Suprapubic skin (tissue), 4 donors: Measurements from ENCODE around the gene TUBA1C. TPM values are rescaled to one million over a fixed set of nuclear protein-coding genes. Genes with fewer than 3 reads are reported as not detected.

Experiments used
- DNase-seq, 2 donors: peaks; one replicate each; pipeline ENCODE4 v3.0.0-alpha.2; 2019; ENCODE audit warnings: low spot score in 2 of 2
- H3K27ac ChIP-seq: fragments of 200-600 bp; sonication (generic); one replicate; pipeline ENCODE4 v1.5.1; 2019
- H3K27me3 ChIP-seq: fragments of 200-600 bp; sonication (generic); one replicate; pipeline ENCODE4 v1.5.1; 2019
- H3K36me3 ChIP-seq: fragments of 200-600 bp; sonication (generic); one replicate; pipeline ENCODE4 v1.5.1; 2019
- H3K4me1 ChIP-seq: fragments of 200-600 bp; sonication (generic); one replicate; pipeline ENCODE4 v1.5.1; 2019
- H3K4me3 ChIP-seq: fragments of 200-600 bp; sonication (generic); one replicate; pipeline ENCODE4 v1.5.1; 2019; ENCODE audit warnings: mild to moderate bottlenecking
- H3K9me3 ChIP-seq: fragments of 200-600 bp; sonication (generic); one replicate; pipeline ENCODE4 v1.5.1; 2019
- EP300 ChIP-seq: sonication (generic); formaldehyde crosslinking; IDR thresholded peaks from one replicate; pipeline ENCODE4 v1.6.1; 2017; ENCODE audit warnings: antibody characterized with exemption
- POLR2A ChIP-seq, 2 donors: fragments of 450-650 bp; IDR thresholded peaks; one replicate each; pipeline ENCODE4 v1.6.1; 2017; ENCODE audit warnings: antibody characterized with exemption in 2 of 2, mild to moderate bottlenecking in 2 of 2, moderate library complexity in 2 of 2
- POLR2AphosphoS5 ChIP-seq, 3 donors: sonication (generic); formaldehyde crosslinking; IDR thresholded peaks; one replicate each; pipeline ENCODE4 v1.6.1; 2017; ENCODE audit warnings: antibody characterized with exemption in 3 of 3
- WGBS: methylation state at CpG from one replicate; pipeline ENCODE4 v1.1.5; 2018; 5-methylcytosine and 5-hydroxymethylcytosine counted together
- total RNA-seq, 4 donors: library from RNA; depleted of rRNA; stranded (reverse); fragments of >200 nt; gene quantifications; one replicate each; pipeline ENCODE4 v1.1.0, GENCODE V29; 2016
- TF ChIP-seq, protein P1 (sequence below), 2 donors: fragments of 200-600 bp in 1 of 2; fragments of 450-650 bp in 1 of 2; sonication (generic) in 1 of 2; IDR thresholded peaks; one replicate each; pipeline ENCODE4 v1.5.1; 2016 to 2019; ENCODE audit warnings: antibody characterized with exemption in 2 of 2, mild to moderate bottlenecking in 1 of 2, moderate library complexity in 1 of 2

Gene TUBA1C
- total RNA-seq, 4 donors from 2014 or later, result 115 to 747 (median 609) TPM

GRCh38 chr12:49223590-49224369, 41.1 kb upstream of the TUBA1C start:
- 91% methylated on average over 3 of the region's 3 CpGs for WGBS
- peak overlapping the region; percentile 69 for H3K27ac ChIP-seq
- no peaks in the 10 kb centered on the region for H3K27me3 ChIP-seq
- DNase-seq, result peak in 1 of 2 donors; percentile 3
- peaks cover 5% of the 10 kb centered on the region for H3K4me1 ChIP-seq
- H3K9me3 ChIP-seq, result no peaks in the 10 kb centered on the region
- H3K36me3 ChIP-seq, result no peaks in the 10 kb centered on the region
- TF ChIP-seq POLR2A (IDR thresholded peaks at IDR 0.05), result no peak
- TF ChIP-seq EP300, result no peak
- no peak for TF ChIP-seq POLR2AphosphoS5 (IDR thresholded peaks at IDR 0.05)
- TF ChIP-seq, protein P1, sequence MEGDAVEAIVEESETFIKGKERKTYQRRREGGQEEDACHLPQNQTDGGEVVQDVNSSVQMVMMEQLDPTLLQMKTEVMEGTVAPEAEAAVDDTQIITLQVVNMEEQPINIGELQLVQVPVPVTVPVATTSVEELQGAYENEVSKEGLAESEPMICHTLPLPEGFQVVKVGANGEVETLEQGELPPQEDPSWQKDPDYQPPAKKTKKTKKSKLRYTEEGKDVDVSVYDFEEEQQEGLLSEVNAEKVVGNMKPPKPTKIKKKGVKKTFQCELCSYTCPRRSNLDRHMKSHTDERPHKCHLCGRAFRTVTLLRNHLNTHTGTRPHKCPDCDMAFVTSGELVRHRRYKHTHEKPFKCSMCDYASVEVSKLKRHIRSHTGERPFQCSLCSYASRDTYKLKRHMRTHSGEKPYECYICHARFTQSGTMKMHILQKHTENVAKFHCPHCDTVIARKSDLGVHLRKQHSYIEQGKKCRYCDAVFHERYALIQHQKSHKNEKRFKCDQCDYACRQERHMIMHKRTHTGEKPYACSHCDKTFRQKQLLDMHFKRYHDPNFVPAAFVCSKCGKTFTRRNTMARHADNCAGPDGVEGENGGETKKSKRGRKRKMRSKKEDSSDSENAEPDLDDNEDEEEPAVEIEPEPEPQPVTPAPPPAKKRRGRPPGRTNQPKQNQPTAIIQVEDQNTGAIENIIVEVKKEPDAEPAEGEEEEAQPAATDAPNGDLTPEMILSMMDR (IDR thresholded peaks at IDR 0.05), result no peak
- H3K4me3 ChIP-seq, result no peak overlapping the region

- Histone ChIP-seq H3K36me3 (no peaks in the 10 kb centered on the region), H3K27ac (no peak overlapping the region), H3K9me3 (no peaks in the 10 kb centered on the region), H3K27me3 (no peaks in the 10 kb centered on the region), H3K4me3 (no peak overlapping the region), H3K4me1 (peaks cover 12% of the 10 kb centered on the region)
- 69% methylated on average over 7 of the region's 7 CpGs for WGBS
- no peak for DNase-seq
- no peak for TF ChIP-seq EP300
- TF ChIP-seq, protein P1 (IDR thresholded peaks at IDR 0.05), result no peak
Observed at GRCh38 chr12:49225576-49226166, 39.2 kb upstream of the TUBA1C start.

DNA sequence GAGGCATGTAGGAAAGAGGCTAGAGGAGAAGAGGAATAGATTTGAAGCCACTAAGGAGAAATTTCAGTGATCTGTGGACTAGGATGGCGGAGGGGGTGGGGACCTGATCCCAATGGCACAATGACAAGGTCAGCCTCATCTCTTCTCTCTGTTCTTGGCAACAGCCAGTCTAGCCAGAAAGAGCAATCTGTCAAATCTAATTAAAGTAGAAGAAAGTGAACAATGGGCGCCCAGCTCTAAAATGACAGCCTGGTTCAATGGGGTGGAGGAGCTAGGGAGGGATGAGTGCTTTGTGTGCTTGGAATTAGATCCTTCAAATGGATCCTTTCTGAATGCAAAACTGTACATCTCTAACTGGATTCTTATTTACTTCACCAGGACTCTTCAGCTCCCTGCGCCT, 37.2 kb upstream of the TUBA1C start:
- 95% methylated on average over 3 of the region's 3 CpGs for WGBS
- Histone ChIP-seq H3K4me1 (peaks cover 12% of the 10 kb centered on the region), H3K9me3 (no peaks in the 10 kb centered on the region), H3K27me3 (no peaks in the 10 kb centered on the region), H3K27ac (no peak overlapping the region), H3K36me3 (no peaks in the 10 kb centered on the region), H3K4me3 (no peak overlapping the region)
- TF ChIP-seq POLR2AphosphoS5 (IDR thresholded peaks at IDR 0.05) (no peak), EP300 (no peak), POLR2A (IDR thresholded peaks at IDR 0.05) (no peak)
- TF ChIP-seq, protein P1 (IDR thresholded peaks at IDR 0.05), result no peak
- DNase-seq, result no peak

- Histone ChIP-seq H3K4me3 (no peak overlapping the region), H3K36me3 (no peaks in the 10 kb centered on the region), H3K27me3 (no peaks in the 10 kb centered on the region), H3K9me3 (no peaks in the 10 kb centered on the region), H3K4me1 (peaks cover 19% of the 10 kb centered on the region), H3K27ac (no peak overlapping the region)
- TF ChIP-seq EP300, result no peak
- WGBS, result 92% methylated on average over 3 of the region's 3 CpGs
- DNase-seq, result no peak
Observed at GRCh38 chr12:49228653-49229052, 36.2 kb upstream of the TUBA1C start.

- Histone ChIP-seq H3K27ac (no peak overlapping the region), H3K4me1 (peaks cover 26% of the 10 kb centered on the region), H3K36me3 (no peaks in the 10 kb centered on the region), H3K4me3 (no peak overlapping the region), H3K9me3 (no peaks in the 10 kb centered on the region), H3K27me3 (no peaks in the 10 kb centered on the region)
- TF ChIP-seq EP300 (no peak), POLR2AphosphoS5 (IDR thresholded peaks at IDR 0.05) (no peak), POLR2A (IDR thresholded peaks at IDR 0.05) (no peak)
- TF ChIP-seq, protein P1 (IDR thresholded peaks at IDR 0.05), result no peak
- no peak for DNase-seq
- 74% methylated on average over 6 of the region's 6 CpGs for WGBS
Observed at GRCh38 chr12:49230176-49230804, 34.6 kb upstream of the TUBA1C start.
